Activated naive CD4-positive, alpha-beta T cell treated with anti-CD3 and anti-CD28 coated beads for 36 hours (primary cell): Measurements from ENCODE around the gene RUFY2. TPM values are rescaled to one million over a fixed set of nuclear protein-coding genes. Genes with fewer than 3 reads are reported as not detected.

Experiments used
- CTCF ChIA-PET: fragments of 350-600 bp; sonication (Branson Sonifier 250); formaldehyde crosslinking; loops from one replicate; lab custom pipeline; 2021; ENCODE audit warnings: antibody characterized with exemption; lab: Charles Lee
- DNase-seq: peaks from one replicate; pipeline ENCODE4 v3.0.0-alpha.2; 2020
- H3K27ac Mint-ChIP-seq: one replicate; pipeline ENCODE4 v1.8.0; 2021; ENCODE audit warnings: mild to moderate bottlenecking, mixed read lengths
- H3K27me3 Mint-ChIP-seq: one replicate; pipeline ENCODE4 v1.8.0; 2021; ENCODE audit warnings: low read depth, mixed read lengths
- H3K36me3 Mint-ChIP-seq: one replicate; pipeline ENCODE4 v1.8.0; 2021; ENCODE audit warnings: low read depth, mixed read lengths
- H3K4me1 Mint-ChIP-seq: one replicate; pipeline ENCODE4 v1.8.0; 2021; ENCODE audit warnings: low read depth, mixed read lengths
- H3K4me3 Mint-ChIP-seq: one replicate; pipeline ENCODE4 v1.8.0; 2021; ENCODE audit warnings: mild to moderate bottlenecking, moderate library complexity, mixed read lengths
- H3K9me3 Mint-ChIP-seq: one replicate; pipeline ENCODE4 v1.8.0; 2021; ENCODE audit warnings: mixed read lengths
- intact Hi-C: fragments of 100-400 bp; cut with micrococcal nuclease; formaldehyde crosslinking; loops from one replicate; pipeline ENCODE4 v1.15.1; 2023
- total RNA-seq, 2 experiments: library from RNA; stranded (reverse); gene quantifications; one replicate each; pipeline ENCODE4 v1.2.3, GENCODE V29; 2021

RUFY2 gene
- total RNA-seq, 2 experiments from 2014 or later = 5.2 to 6.7 TPM

- H3K4me3 Mint-ChIP-seq = no peak overlapping the region
- H3K27me3 Mint-ChIP-seq = no peaks in the 10 kb centered on the region
- H3K9me3 Mint-ChIP-seq = no peaks in the 10 kb centered on the region
- H3K27ac Mint-ChIP-seq = no peak overlapping the region
- CTCF ChIA-PET = no interaction called here
- peaks cover 5% of the 10 kb centered on the region for H3K4me1 Mint-ChIP-seq
- DNase-seq = no peak
- intact Hi-C loops = no loop called here
- H3K36me3 Mint-ChIP-seq = no peaks in the 10 kb centered on the region
Measured at GRCh38 chr10:68310531-68310930, 96.5 kb downstream of the RUFY2 start.

- Mint-ChIP-seq H3K4me3 (no peak overlapping the region), H3K27ac (no peak overlapping the region), H3K27me3 (no peaks in the 10 kb centered on the region), H3K9me3 (no peaks in the 10 kb centered on the region), H3K4me1 (no peaks in the 10 kb centered on the region), H3K36me3 (no peaks in the 10 kb centered on the region)
- intact Hi-C loops = no loop called here
- DNase-seq = no peak
- CTCF ChIA-PET = interaction anchor here (1.1 kb wide), 1 partner anchor 93 kb away, joined by 3 read pairs; no protein-coding TSS in a partner anchor
Measured at GRCh38 chr10:68305854-68306253, 101.2 kb downstream of the RUFY2 start.

GRCh38 chr10:68303849-68304412 lies 103.1 kb downstream of the RUFY2 start:
- CTCF ChIA-PET = interaction anchor here (1.2 to 2.7 kb wide), 4 partner anchors 11 to 448 kb away, joined by 4 to 24 read pairs (median 8); no protein-coding TSS in a partner anchor
- H3K9me3 Mint-ChIP-seq = no peaks in the 10 kb centered on the region
- DNase-seq = no peak
- no peak overlapping the region for H3K27ac Mint-ChIP-seq
- no peaks in the 10 kb centered on the region for H3K4me1 Mint-ChIP-seq
- H3K27me3 Mint-ChIP-seq = no peaks in the 10 kb centered on the region
- intact Hi-C loops = loop anchor here (5.0 kb wide), 1 partner anchor 72 kb away; the partner anchor contains the start of gene ATOH7
- no peaks in the 10 kb centered on the region for H3K36me3 Mint-ChIP-seq
- no peak overlapping the region for H3K4me3 Mint-ChIP-seq

DNA sequence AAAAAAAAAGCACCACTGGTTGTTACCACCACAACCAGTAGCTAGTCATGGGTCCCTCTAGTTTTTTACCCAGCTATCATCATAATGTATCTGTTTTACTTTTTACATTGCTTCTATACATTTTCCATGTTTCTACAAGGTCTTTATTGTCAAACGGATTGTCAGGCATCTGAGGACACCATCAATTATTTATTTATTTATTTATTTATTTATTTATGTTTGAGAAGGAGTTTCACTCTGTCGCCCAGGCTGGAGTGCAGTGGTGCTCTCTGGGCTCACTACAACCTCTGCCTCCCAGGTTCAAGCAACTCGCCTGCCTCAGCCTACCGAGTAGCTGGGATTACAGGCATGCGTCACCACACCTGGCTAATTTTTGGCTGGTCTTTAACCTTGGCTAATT lies 104.2 kb downstream of the RUFY2 start:
- Mint-ChIP-seq H3K27ac (no peak overlapping the region), H3K4me1 (no peaks in the 10 kb centered on the region), H3K9me3 (no peaks in the 10 kb centered on the region), H3K36me3 (no peaks in the 10 kb centered on the region), H3K4me3 (no peak overlapping the region), H3K27me3 (no peaks in the 10 kb centered on the region)
- DNase-seq = no peak
- intact Hi-C loops = loop anchor here (1.0 to 5.0 kb wide), 4 partner anchors 71 to 515 kb away; partner anchors contain the start of gene ATOH7
- CTCF ChIA-PET = interaction anchor here (0.6 to 3.8 kb wide), 17 partner anchors 12 to 515 kb away, joined by 3 to 46 read pairs (median 5); partner anchors contain the start of gene PBLD

- DNase-seq = no peak
- H3K4me1 Mint-ChIP-seq = no peaks in the 10 kb centered on the region
- CTCF ChIA-PET = interaction anchor here (0.6 to 3.8 kb wide), 25 partner anchors 12 to 514 kb away, joined by 3 to 46 read pairs (median 4); partner anchors contain the start of genes ATOH7 and PBLD
- no peaks in the 10 kb centered on the region for H3K9me3 Mint-ChIP-seq
- H3K27ac Mint-ChIP-seq = no peak overlapping the region
- no peaks in the 10 kb centered on the region for H3K27me3 Mint-ChIP-seq
- intact Hi-C loops = loop anchor here (1.0 to 5.0 kb wide), 4 partner anchors 70 to 514 kb away; partner anchors contain the start of gene ATOH7
- H3K4me3 Mint-ChIP-seq = no peak overlapping the region
- H3K36me3 Mint-ChIP-seq = no peaks in the 10 kb centered on the region
Measured at GRCh38 chr10:68302503-68302823, 104.6 kb downstream of the RUFY2 start.

- Mint-ChIP-seq H3K36me3 (no peaks in the 10 kb centered on the region), H3K4me3 (no peak overlapping the region), H3K27ac (no peak overlapping the region), H3K9me3 (no peaks in the 10 kb centered on the region), H3K4me1 (no peaks in the 10 kb centered on the region), H3K27me3 (no peaks in the 10 kb centered on the region)
- intact Hi-C loops = loop anchor here (1.0 to 5.0 kb wide), 4 partner anchors 70 to 514 kb away; partner anchors contain the start of gene ATOH7
- no peak for DNase-seq
- CTCF ChIA-PET = interaction anchor here (0.6 to 3.8 kb wide), 37 partner anchors 13 to 604 kb away, joined by 3 to 46 read pairs (median 4); partner anchors contain the start of genes ATOH7 and PBLD
Measured at GRCh38 chr10:68301790-68302502, 105.1 kb downstream of the RUFY2 start.

- intact Hi-C loops = loop anchor here (5.0 kb wide), 1 partner anchor 69 kb away; the partner anchor contains the start of gene ATOH7
- Mint-ChIP-seq H3K9me3 (no peaks in the 10 kb centered on the region), H3K4me3 (no peak overlapping the region), H3K27me3 (no peaks in the 10 kb centered on the region), H3K4me1 (no peaks in the 10 kb centered on the region), H3K36me3 (no peaks in the 10 kb centered on the region), H3K27ac (no peak overlapping the region)
- DNase-seq = no peak
- CTCF ChIA-PET = interaction anchor here (0.6 to 3.8 kb wide), 34 partner anchors 12 to 604 kb away, joined by 3 to 46 read pairs (median 4); partner anchors contain the start of genes ATOH7 and PBLD
Measured at GRCh38 chr10:68301301-68301700, 105.8 kb downstream of the RUFY2 start.

DNA sequence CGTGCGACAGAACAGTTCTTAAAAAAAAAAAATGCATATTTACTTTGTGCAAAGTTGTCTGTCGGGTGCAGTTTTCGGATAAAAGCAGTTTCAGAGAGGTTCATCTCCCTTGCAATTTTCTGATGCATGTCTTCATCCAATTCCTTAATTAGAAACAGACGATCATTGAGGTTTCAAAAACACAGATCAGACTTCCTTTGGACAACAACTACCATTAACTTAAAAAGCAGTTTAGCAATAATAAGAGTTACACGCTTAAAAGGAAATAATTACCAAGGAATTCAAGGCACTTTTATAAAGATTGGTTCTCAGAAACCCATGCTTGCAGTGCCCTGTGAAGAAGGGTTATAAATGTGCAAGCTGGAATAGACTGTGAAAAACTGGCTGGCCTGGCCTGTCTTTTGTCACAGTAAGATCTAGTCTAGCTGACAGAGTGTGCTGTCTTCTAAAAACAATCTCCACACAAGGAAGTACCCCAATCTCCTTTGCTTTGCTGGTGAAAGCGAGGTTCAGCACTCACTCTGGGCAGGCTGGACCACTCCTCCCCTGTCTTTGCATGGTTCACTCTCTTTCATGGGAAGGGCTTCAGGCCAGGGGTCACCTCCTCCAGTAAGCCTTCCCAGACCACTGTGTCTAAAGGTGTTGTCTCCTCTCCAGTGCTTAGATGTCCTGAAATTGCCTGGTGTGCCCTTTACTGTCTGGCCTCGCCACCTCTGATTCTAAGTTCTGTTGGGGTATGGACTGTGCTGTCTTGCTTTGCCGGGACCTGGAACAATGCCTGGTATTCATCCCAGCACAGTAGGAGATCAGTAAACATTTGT lies 110.0 kb downstream of the RUFY2 start:
- no peak overlapping the region for H3K4me3 Mint-ChIP-seq
- CTCF ChIA-PET = no interaction called here
- DNase-seq = no peak
- no peaks in the 10 kb centered on the region for H3K4me1 Mint-ChIP-seq
- intact Hi-C loops = no loop called here
- no peaks in the 10 kb centered on the region for H3K36me3 Mint-ChIP-seq
- H3K27me3 Mint-ChIP-seq = no peaks in the 10 kb centered on the region
- H3K27ac Mint-ChIP-seq = no peak overlapping the region
- H3K9me3 Mint-ChIP-seq = no peaks in the 10 kb centered on the region

Other genes starting within 250 kb of the RUFY2 start
- gene ATOH7, start 175.2 kb downstream of the RUFY2 start, total RNA-seq = not detected
- 100 to 1,000 TPM; 145 to 150 TPM for gene HNRNPH3, start 75.2 kb downstream of the RUFY2 start, total RNA-seq
- gene PBLD, start 74.3 kb downstream of the RUFY2 start, total RNA-seq = 1 to 10 TPM; 1.3 to 2.2 TPM
- gene DNA2, start 64.7 kb upstream of the RUFY2 start, total RNA-seq = 10 to 100 TPM; 50.2 to 51.4 TPM
- 10 to 100 TPM in 1 of 2 experiments, 1 to 10 TPM in 1; 9.8 to 10.8 TPM for gene SLC25A16, start 120.2 kb upstream of the RUFY2 start, total RNA-seq
- gene TET1, start 153.1 kb upstream of the RUFY2 start, total RNA-seq = under 1 TPM; 0.48 to 0.57 TPM